Neuronal stem cell (in vitro differentiated cells): Measurements from ENCODE around the gene TIAM2.
"Not testable (repeated sequence)": the region's sequence is repeated elsewhere in the genome, so short reads cannot be mapped to it uniquely, and the experiment has no call there.

Source experiments
- DNase-seq: peaks from one replicate; pipeline ENCODE4 v3.0.0-alpha.2; 2013; ENCODE audit warnings: low spot score
- H2AFZ ChIP-seq: one replicate; pipeline ENCODE4 v1.6.1; 2013; ENCODE audit warnings: mild to moderate bottlenecking, low read length, inconsistent platforms
- H2AK5ac ChIP-seq: 2 replicates; pipeline ENCODE4 v1.6.1; 2013; ENCODE audit warnings: low read depth, mild to moderate bottlenecking, inconsistent platforms, low read length, moderate library complexity, mixed read lengths
- H2BK120ac ChIP-seq: 2 replicates; pipeline ENCODE4 v1.6.1; 2013; ENCODE audit warnings: low read depth, mild to moderate bottlenecking, inconsistent platforms, low read length, moderate library complexity, mixed read lengths
- H2BK12ac ChIP-seq: one replicate; pipeline ENCODE4 v1.6.1; 2013; ENCODE audit warnings: low read length, inconsistent platforms
- H2BK15ac ChIP-seq: 2 replicates; pipeline ENCODE4 v1.6.1; 2013; ENCODE audit warnings: mild to moderate bottlenecking, low read length, inconsistent platforms, mixed read lengths
- H2BK5ac ChIP-seq: one replicate; pipeline ENCODE4 v1.6.1; 2013; ENCODE audit warnings: inconsistent platforms, mild to moderate bottlenecking, low read length, moderate library complexity
- H3K14ac ChIP-seq: one replicate; pipeline ENCODE4 v1.6.1; 2013; ENCODE audit warnings: low read length, inconsistent platforms
- H3K18ac ChIP-seq: 2 replicates; pipeline ENCODE4 v1.6.1; 2013; ENCODE audit warnings: low read length, inconsistent platforms
- H3K23ac ChIP-seq: 2 replicates; pipeline ENCODE4 v1.6.1; 2013; ENCODE audit warnings: low read depth, mild to moderate bottlenecking, mixed read lengths, low read length, inconsistent platforms; ENCODE audit not compliant: poor library complexity
- H3K27ac ChIP-seq: replicated peaks from 3 replicates; pipeline ENCODE4 v1.5.1; 2013; ENCODE audit warnings: low read length, inconsistent platforms
- H3K27me3 ChIP-seq, 3 experiments: 2 replicates each; pipeline ENCODE4 v1.6.1; 2013; ENCODE audit warnings: low read length in 3 of 3, mild to moderate bottlenecking in 2 of 3, inconsistent platforms in 1 of 3, low read depth in 1 of 3, mixed read lengths in 1 of 3, moderate library complexity in 1 of 3; ENCODE audit not compliant: control insufficient read depth in 3 of 3, insufficient read depth in 3 of 3
- H3K36me3 ChIP-seq, 2 donors: replicated peaks in 1 of 2; 2 replicates each; pipeline ENCODE4 v1.6.1; 2013; ENCODE audit warnings: low read length in 2 of 2; ENCODE audit not compliant: control insufficient read depth in 2 of 2, insufficient read depth in 2 of 2
- H3K4ac ChIP-seq: 2 replicates; pipeline ENCODE4 v1.6.1; 2013; ENCODE audit warnings: inconsistent platforms, mild to moderate bottlenecking, low read length, moderate library complexity
- H3K4me1 ChIP-seq, 2 donors: 1 replicate in 1 of 2; 2 replicates in 1 of 2; pipeline ENCODE4 v1.6.1; 2013; ENCODE audit warnings: low read length in 2 of 2, low read depth in 1 of 2; ENCODE audit not compliant: control insufficient read depth in 2 of 2, insufficient read depth in 1 of 2
- H3K4me2 ChIP-seq: one replicate; pipeline ENCODE4 v1.6.1; 2013; ENCODE audit warnings: mild to moderate bottlenecking, low read length, inconsistent platforms; ENCODE audit not compliant: insufficient read depth, poor library complexity, severe bottlenecking
- H3K4me3 ChIP-seq, 2 donors: 2 replicates each; pipeline ENCODE4 v1.5.1; 2013; ENCODE audit warnings: low read length in 2 of 2, mild to moderate bottlenecking in 2 of 2, inconsistent platforms in 1 of 2, moderate library complexity in 1 of 2
- H3K79me1 ChIP-seq: one replicate; pipeline ENCODE4 v1.6.1; 2013; ENCODE audit warnings: low read depth, mild to moderate bottlenecking, inconsistent platforms, low read length, moderate library complexity
- H3K9ac ChIP-seq: one replicate; pipeline ENCODE4 v1.6.1; 2013; ENCODE audit warnings: mild to moderate bottlenecking, low read depth, low read length, inconsistent platforms; ENCODE audit not compliant: poor library complexity
- H3K9me3 ChIP-seq, 2 donors: replicated peaks in 1 of 2; 2 replicates each; pipeline versions ENCODE3 to v1.6.1; 2013; ENCODE audit warnings: low read length in 2 of 2, mild to moderate bottlenecking in 2 of 2, inconsistent platforms in 1 of 2, low read depth in 1 of 2, mixed read lengths in 1 of 2, moderate library complexity in 1 of 2; ENCODE audit not compliant: control insufficient read depth in 2 of 2, insufficient read depth in 1 of 2
- H4K8ac ChIP-seq: one replicate; pipeline ENCODE4 v1.6.1; 2013; ENCODE audit warnings: low read depth, mild to moderate bottlenecking, inconsistent platforms, low read length, moderate library complexity
- H4K91ac ChIP-seq: one replicate; pipeline ENCODE4 v1.6.1; 2013; ENCODE audit warnings: low read length, low read depth, mild to moderate bottlenecking, inconsistent platforms; ENCODE audit not compliant: poor library complexity
- WGBS, 2 donors: extraction: QIAGEN DNeasy Blood & Tissue Kit; methylation state at CpG; one replicate each; pipeline ENCODE4 v1.1.7; 2013; ENCODE audit warnings: missing lambda C conversion rate in 2 of 2, mixed read lengths in 1 of 2; ENCODE audit not compliant: insufficient read length in 2 of 2, insufficient replicate concordance in 1 of 2; ENCODE audit errors: extremely low coverage in 2 of 2; 5-methylcytosine and 5-hydroxymethylcytosine counted together

Gene TIAM2

GRCh38 chr6:155116571-155116910, 121.4 kb downstream of the TIAM2 start:
- no peak overlapping the region for H2AK5ac ChIP-seq
- H2BK120ac ChIP-seq: no peak overlapping the region
- no peaks in the 10 kb centered on the region for H3K36me3 ChIP-seq
- H3K79me1 ChIP-seq: no peaks in the 10 kb centered on the region
- no peak overlapping the region for H2BK15ac ChIP-seq
- no peak overlapping the region for H3K14ac ChIP-seq
- H3K9me3 ChIP-seq: no peaks in the 10 kb centered on the region
- DNase-seq: no peak
- no peak overlapping the region for H3K23ac ChIP-seq
- no peak overlapping the region for H3K9ac ChIP-seq
- H3K27me3 ChIP-seq: no peaks in the 10 kb centered on the region
- no CpG with 5 or more reads among the region's 5 CpGs for WGBS, 2 donors
- no peak overlapping the region for H3K4me3 ChIP-seq
- no peak overlapping the region for H3K4me2 ChIP-seq
- H3K27ac ChIP-seq: no peak overlapping the region
- H2BK12ac ChIP-seq: no peak overlapping the region
- H3K4ac ChIP-seq: no peak overlapping the region
- H2BK5ac ChIP-seq: no peak overlapping the region
- no peak overlapping the region for H4K8ac ChIP-seq
- H4K91ac ChIP-seq: no peak overlapping the region
- no peak overlapping the region for H2AFZ ChIP-seq
- peaks cover 16 to 40% of the 10 kb centered on the region in 2 donors for H3K4me1 ChIP-seq
- no peak overlapping the region for H3K18ac ChIP-seq

GRCh38 chr6:155117256-155117655, 122.1 kb downstream of the TIAM2 start:
- no peak overlapping the region for H3K27ac ChIP-seq

GRCh38 chr6:155117785-155118184, 122.7 kb downstream of the TIAM2 start:
- H3K9ac ChIP-seq: no peak overlapping the region
- H3K79me1 ChIP-seq: no peaks in the 10 kb centered on the region
- no peak overlapping the region for H4K91ac ChIP-seq
- peak overlapping the region; percentile 90 for H2BK15ac ChIP-seq
- no peak overlapping the region for H4K8ac ChIP-seq
- no peak overlapping the region for H2BK12ac ChIP-seq
- peaks cover 18 to 40% of the 10 kb centered on the region in 2 donors for H3K4me1 ChIP-seq
- no peak overlapping the region for H2BK5ac ChIP-seq
- H3K4me2 ChIP-seq: no peak overlapping the region
- peak overlapping the region; percentile 67 for H3K18ac ChIP-seq
- WGBS, 2 donors: no CpG with 5 or more reads among the region's 5 CpGs
- DNase-seq: no peak
- no peak overlapping the region for H2AFZ ChIP-seq
- H3K23ac ChIP-seq: no peak overlapping the region
- H3K27me3 ChIP-seq: no peaks in the 10 kb centered on the region
- no peaks in the 10 kb centered on the region for H3K9me3 ChIP-seq
- no peak overlapping the region for H3K14ac ChIP-seq
- no peaks in the 10 kb centered on the region for H3K36me3 ChIP-seq
- H3K4me3 ChIP-seq: no peak overlapping the region
- no peak overlapping the region for H3K27ac ChIP-seq
- H2AK5ac ChIP-seq: peak overlapping the region; percentile 97
- H2BK120ac ChIP-seq: peak overlapping the region; percentile 35
- no peak overlapping the region for H3K4ac ChIP-seq

More at GRCh38 chr6:155117256-155117655, 122.1 kb downstream of the TIAM2 start:
- H3K4me2 ChIP-seq: no peak overlapping the region
- H2AK5ac ChIP-seq: no peak overlapping the region
- H2BK120ac ChIP-seq: no peak overlapping the region
- no peak overlapping the region for H2BK5ac ChIP-seq
- no peak overlapping the region for H3K4me3 ChIP-seq
- H4K8ac ChIP-seq: no peak overlapping the region
- no peak overlapping the region for H2BK15ac ChIP-seq
- no peak overlapping the region for H3K23ac ChIP-seq
- H2AFZ ChIP-seq: no peak overlapping the region
- no peaks in the 10 kb centered on the region for H3K36me3 ChIP-seq
- H3K27me3 ChIP-seq: no peaks in the 10 kb centered on the region
- H3K4ac ChIP-seq: no peak overlapping the region
- H3K79me1 ChIP-seq: no peaks in the 10 kb centered on the region
- H4K91ac ChIP-seq: no peak overlapping the region
- H2BK12ac ChIP-seq: no peak overlapping the region
- H3K4me1 ChIP-seq: peaks cover 18 to 43% of the 10 kb centered on the region in 2 donors
- DNase-seq: no peak
- H3K14ac ChIP-seq: no peak overlapping the region
- H3K9ac ChIP-seq: no peak overlapping the region
- no peak overlapping the region for H3K18ac ChIP-seq
- no CpG with 5 or more reads among the region's 13 CpGs for WGBS, 2 donors
- H3K9me3 ChIP-seq: no peaks in the 10 kb centered on the region

GRCh38 chr6:155119201-155119600, 124.1 kb downstream of the TIAM2 start:
- not testable (repeated sequence) for H2BK15ac ChIP-seq, H2AK5ac ChIP-seq, H3K4me2 ChIP-seq, H3K14ac ChIP-seq, H3K23ac ChIP-seq, H4K8ac ChIP-seq, H3K4ac ChIP-seq, H3K36me3 ChIP-seq, H3K27me3 ChIP-seq, H3K79me1 ChIP-seq, DNase-seq, H2BK120ac ChIP-seq, H2BK12ac ChIP-seq, H3K27ac ChIP-seq, H2AFZ ChIP-seq, H3K4me3 ChIP-seq, H3K9me3 ChIP-seq, H2BK5ac ChIP-seq, H3K9ac ChIP-seq, H4K91ac ChIP-seq, H3K18ac ChIP-seq
- H3K4me1 ChIP-seq: peaks cover 21 to 45% of the 10 kb centered on the region in 2 donors
- WGBS, 2 donors: no CpG with 5 or more reads among the region's 5 CpGs
